HL-60 (cell line): ENCODE data around the gene CHAF1A.

Experiments used
- GABPA ChIP-seq: IDR thresholded peaks from 2 replicates; pipeline ENCODE4 v1.6.1; 2012; ENCODE audit warnings: low read depth
- POLR2AphosphoS5 ChIP-seq: IDR thresholded peaks from 2 replicates; pipeline ENCODE4 v1.6.1; 2012; ENCODE audit warnings: low read depth
- TF ChIP-seq, protein P1 (sequence below): IDR thresholded peaks from one replicate; pipeline ENCODE4 v1.5.1; 2011; ENCODE audit warnings: low read length, control low read depth, inconsistent platforms; ENCODE audit not compliant: insufficient read depth
- TF ChIP-seq, protein P2 (sequence below): IDR thresholded peaks from 2 replicates; pipeline ENCODE4 v1.6.1; 2012; ENCODE audit warnings: low read depth; ENCODE audit not compliant: insufficient replicate concordance

DNA sequence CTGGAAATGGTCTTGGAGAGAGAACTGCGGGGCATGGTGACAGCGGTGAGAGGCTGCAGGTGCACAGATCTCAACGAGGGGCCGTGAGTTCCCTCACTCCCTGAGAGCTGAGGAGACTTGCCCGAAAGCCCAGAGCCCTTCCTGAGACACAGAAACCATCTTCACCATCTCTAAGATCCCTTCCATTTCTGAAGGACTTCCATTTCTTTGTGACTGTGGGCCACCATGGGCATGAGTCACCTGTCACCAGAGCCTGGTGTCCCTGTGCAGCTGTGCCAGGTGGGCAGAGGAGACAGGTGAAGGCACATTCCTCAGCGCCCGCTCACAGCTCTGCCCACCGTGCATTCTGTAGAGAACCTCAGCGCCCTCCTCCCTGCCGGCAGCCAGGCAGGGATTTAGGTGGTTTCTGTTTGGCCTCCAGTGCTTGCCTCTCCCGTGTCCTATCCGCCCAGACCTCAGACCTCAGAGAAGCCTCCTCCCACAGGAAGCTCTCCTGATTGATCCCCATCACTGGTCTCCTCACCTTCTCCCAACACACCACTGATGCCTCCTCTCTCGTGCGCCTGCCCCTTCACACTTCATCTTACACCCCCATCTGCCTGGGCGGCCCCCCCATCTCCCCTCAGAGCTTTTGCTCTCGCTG is 26.3 kb upstream of the CHAF1A start:
- TF ChIP-seq, protein P1, sequence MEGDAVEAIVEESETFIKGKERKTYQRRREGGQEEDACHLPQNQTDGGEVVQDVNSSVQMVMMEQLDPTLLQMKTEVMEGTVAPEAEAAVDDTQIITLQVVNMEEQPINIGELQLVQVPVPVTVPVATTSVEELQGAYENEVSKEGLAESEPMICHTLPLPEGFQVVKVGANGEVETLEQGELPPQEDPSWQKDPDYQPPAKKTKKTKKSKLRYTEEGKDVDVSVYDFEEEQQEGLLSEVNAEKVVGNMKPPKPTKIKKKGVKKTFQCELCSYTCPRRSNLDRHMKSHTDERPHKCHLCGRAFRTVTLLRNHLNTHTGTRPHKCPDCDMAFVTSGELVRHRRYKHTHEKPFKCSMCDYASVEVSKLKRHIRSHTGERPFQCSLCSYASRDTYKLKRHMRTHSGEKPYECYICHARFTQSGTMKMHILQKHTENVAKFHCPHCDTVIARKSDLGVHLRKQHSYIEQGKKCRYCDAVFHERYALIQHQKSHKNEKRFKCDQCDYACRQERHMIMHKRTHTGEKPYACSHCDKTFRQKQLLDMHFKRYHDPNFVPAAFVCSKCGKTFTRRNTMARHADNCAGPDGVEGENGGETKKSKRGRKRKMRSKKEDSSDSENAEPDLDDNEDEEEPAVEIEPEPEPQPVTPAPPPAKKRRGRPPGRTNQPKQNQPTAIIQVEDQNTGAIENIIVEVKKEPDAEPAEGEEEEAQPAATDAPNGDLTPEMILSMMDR = no peak
- TF ChIP-seq GABPA (no peak), POLR2AphosphoS5 (no peak)
- TF ChIP-seq, protein P2, sequence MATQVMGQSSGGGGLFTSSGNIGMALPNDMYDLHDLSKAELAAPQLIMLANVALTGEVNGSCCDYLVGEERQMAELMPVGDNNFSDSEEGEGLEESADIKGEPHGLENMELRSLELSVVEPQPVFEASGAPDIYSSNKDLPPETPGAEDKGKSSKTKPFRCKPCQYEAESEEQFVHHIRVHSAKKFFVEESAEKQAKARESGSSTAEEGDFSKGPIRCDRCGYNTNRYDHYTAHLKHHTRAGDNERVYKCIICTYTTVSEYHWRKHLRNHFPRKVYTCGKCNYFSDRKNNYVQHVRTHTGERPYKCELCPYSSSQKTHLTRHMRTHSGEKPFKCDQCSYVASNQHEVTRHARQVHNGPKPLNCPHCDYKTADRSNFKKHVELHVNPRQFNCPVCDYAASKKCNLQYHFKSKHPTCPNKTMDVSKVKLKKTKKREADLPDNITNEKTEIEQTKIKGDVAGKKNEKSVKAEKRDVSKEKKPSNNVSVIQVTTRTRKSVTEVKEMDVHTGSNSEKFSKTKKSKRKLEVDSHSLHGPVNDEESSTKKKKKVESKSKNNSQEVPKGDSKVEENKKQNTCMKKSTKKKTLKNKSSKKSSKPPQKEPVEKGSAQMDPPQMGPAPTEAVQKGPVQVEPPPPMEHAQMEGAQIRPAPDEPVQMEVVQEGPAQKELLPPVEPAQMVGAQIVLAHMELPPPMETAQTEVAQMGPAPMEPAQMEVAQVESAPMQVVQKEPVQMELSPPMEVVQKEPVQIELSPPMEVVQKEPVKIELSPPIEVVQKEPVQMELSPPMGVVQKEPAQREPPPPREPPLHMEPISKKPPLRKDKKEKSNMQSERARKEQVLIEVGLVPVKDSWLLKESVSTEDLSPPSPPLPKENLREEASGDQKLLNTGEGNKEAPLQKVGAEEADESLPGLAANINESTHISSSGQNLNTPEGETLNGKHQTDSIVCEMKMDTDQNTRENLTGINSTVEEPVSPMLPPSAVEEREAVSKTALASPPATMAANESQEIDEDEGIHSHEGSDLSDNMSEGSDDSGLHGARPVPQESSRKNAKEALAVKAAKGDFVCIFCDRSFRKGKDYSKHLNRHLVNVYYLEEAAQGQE = no peak
